H9 (cell line): ENCODE results near the gene MYOCOS. TPM values are rescaled to one million over a fixed set of nuclear protein-coding genes. Genes with fewer than 3 reads are reported as not detected.

Experiments
- DNase-seq: peaks from one replicate; pipeline ENCODE4 v3.0.0-alpha.2; 2017
- H2AFZ ChIP-seq: one replicate; pipeline ENCODE4 v1.6.1; 2013; ENCODE audit warnings: mild to moderate bottlenecking, low read length, control low read depth, moderate library complexity
- H2AK5ac ChIP-seq: 2 replicates; pipeline ENCODE4 v1.6.1; 2013; ENCODE audit warnings: low read length, control low read depth, mixed read lengths; ENCODE audit not compliant: insufficient read length
- H2BK120ac ChIP-seq: one replicate; pipeline ENCODE4 v1.6.1; 2013; ENCODE audit warnings: low read depth, mild to moderate bottlenecking, low read length, control low read depth, inconsistent platforms; ENCODE audit not compliant: poor library complexity, severe bottlenecking
- H2BK12ac ChIP-seq: 2 replicates; pipeline ENCODE4 v1.6.1; 2013; ENCODE audit warnings: low read length, control low read depth, mixed read lengths, low read depth; ENCODE audit not compliant: insufficient read length
- H2BK15ac ChIP-seq: 2 replicates; pipeline ENCODE4 v1.6.1; 2013; ENCODE audit warnings: low read depth, low read length, control low read depth
- H2BK20ac ChIP-seq: one replicate; pipeline ENCODE4 v1.6.1; 2013; ENCODE audit warnings: low read depth, mild to moderate bottlenecking, low read length, control low read depth, inconsistent platforms; ENCODE audit not compliant: poor library complexity, severe bottlenecking
- H2BK5ac ChIP-seq: 2 replicates; pipeline ENCODE4 v1.6.1; 2013; ENCODE audit warnings: low read length, control low read depth, mixed read lengths; ENCODE audit not compliant: insufficient read length
- H3K14ac ChIP-seq: 2 replicates; pipeline ENCODE4 v1.6.1; 2013; ENCODE audit warnings: low read length, control low read depth; ENCODE audit not compliant: insufficient read depth
- H3K18ac ChIP-seq: 2 replicates; pipeline ENCODE4 v1.6.1; 2013; ENCODE audit warnings: low read depth, mild to moderate bottlenecking, mixed read lengths, low read length, control low read depth; ENCODE audit not compliant: insufficient read length
- H3K23ac ChIP-seq: 2 replicates; pipeline ENCODE4 v1.6.1; 2013; ENCODE audit warnings: low read length, control low read depth, mixed read lengths, low read depth; ENCODE audit not compliant: insufficient read length
- H3K23me2 ChIP-seq: 2 replicates; pipeline ENCODE4 v1.6.1; 2013; ENCODE audit warnings: low read depth, mild to moderate bottlenecking, mixed read lengths, low read length, control low read depth; ENCODE audit not compliant: insufficient read length, poor library complexity, severe bottlenecking
- H3K27ac ChIP-seq: 2 replicates; pipeline ENCODE4 v1.5.1; 2013; ENCODE audit warnings: low read length, control low read depth, mixed read lengths, low read depth; ENCODE audit not compliant: insufficient read length
- H3K27me3 ChIP-seq: 2 replicates; pipeline ENCODE4 v1.6.1; 2013; ENCODE audit warnings: low read length, control low read depth, inconsistent platforms; ENCODE audit not compliant: insufficient read depth
- H3K4ac ChIP-seq: 2 replicates; pipeline ENCODE4 v1.6.1; 2013; ENCODE audit warnings: low read depth, mild to moderate bottlenecking, control low read depth, inconsistent platforms, low read length, moderate library complexity
- H3K4me1 ChIP-seq: 2 replicates; pipeline ENCODE4 v1.6.1; 2013; ENCODE audit warnings: low read length, control low read depth, inconsistent platforms; ENCODE audit not compliant: insufficient read depth
- H3K4me2 ChIP-seq: 2 replicates; pipeline ENCODE4 v1.6.1; 2013; ENCODE audit warnings: low read length, control low read depth, mixed read lengths; ENCODE audit not compliant: insufficient read length, insufficient read depth
- H3K56ac ChIP-seq: 2 replicates; pipeline ENCODE4 v1.6.1; 2013; ENCODE audit warnings: low read depth, mild to moderate bottlenecking, mixed read lengths, low read length, control low read depth; ENCODE audit not compliant: insufficient read length
- H3K79me1 ChIP-seq: 2 replicates; pipeline ENCODE4 v1.6.1; 2013; ENCODE audit warnings: low read depth, mild to moderate bottlenecking, moderate library complexity, low read length, control low read depth, inconsistent platforms; ENCODE audit not compliant: insufficient read depth, poor library complexity, severe bottlenecking
- H3K79me2 ChIP-seq: 2 replicates; pipeline ENCODE4 v1.6.1; 2013; ENCODE audit warnings: low read length, control low read depth, inconsistent platforms; ENCODE audit not compliant: insufficient read depth
- H3K9ac ChIP-seq: 2 replicates; pipeline ENCODE4 v1.6.1; 2013; ENCODE audit warnings: low read length, control low read depth, mixed read lengths; ENCODE audit not compliant: insufficient read length; ENCODE audit errors: extremely low read depth
- H3K9me3 ChIP-seq: one replicate; pipeline ENCODE4 v1.6.1; 2013; ENCODE audit warnings: low read depth, low read length, inconsistent platforms; ENCODE audit not compliant: control insufficient read depth
- H3T11ph ChIP-seq: one replicate; pipeline ENCODE4 v1.6.1; 2013; ENCODE audit warnings: mild to moderate bottlenecking, low read length, control low read depth, inconsistent platforms
- H4K20me1 ChIP-seq: one replicate; pipeline ENCODE4 v1.6.1; 2013; ENCODE audit not compliant: control insufficient read depth, insufficient read length, insufficient read depth
- H4K5ac ChIP-seq: 2 replicates; pipeline ENCODE4 v1.6.1; 2013; ENCODE audit warnings: low read depth, mild to moderate bottlenecking, mixed read lengths, low read length, control low read depth; ENCODE audit not compliant: insufficient read length
- H4K8ac ChIP-seq: replicated peaks from 2 replicates; pipeline ENCODE4 v1.6.1; 2013; ENCODE audit warnings: low read length, control low read depth, mixed read lengths, low read depth; ENCODE audit not compliant: insufficient read length
- H4K91ac ChIP-seq: 2 replicates; pipeline ENCODE4 v1.6.1; 2013; ENCODE audit warnings: low read depth, mild to moderate bottlenecking, moderate library complexity, mixed read lengths, low read length, control low read depth; ENCODE audit not compliant: insufficient read length
- H3K27ac Mint-ChIP-seq, 3 experiments: 2 replicates in 2 of 3; 3 replicates in 1 of 3; pipeline ENCODE4 v1.8.0; 2020 to 2021; ENCODE audit warnings: mixed read lengths in 3 of 3, mild to moderate bottlenecking in 1 of 3, moderate library complexity in 1 of 3
- H3K27me3 Mint-ChIP-seq: 2 replicates; pipeline ENCODE4 v1.8.0; 2021; ENCODE audit warnings: low read depth, mild to moderate bottlenecking, moderate library complexity, mixed read lengths
- H3K36me3 Mint-ChIP-seq, 3 experiments: 2 replicates in 2 of 3; 3 replicates in 1 of 3; pipeline ENCODE4 v1.8.0; 2020 to 2021; ENCODE audit warnings: low read depth in 3 of 3, mixed read lengths in 3 of 3; ENCODE audit not compliant: insufficient read depth in 1 of 3
- H3K4me1 Mint-ChIP-seq, 2 experiments: 2 replicates each; pipeline ENCODE4 v1.8.0; 2020; ENCODE audit warnings: mixed read lengths in 2 of 2
- H3K4me3 Mint-ChIP-seq, 2 experiments: 2 replicates in 1 of 2; 3 replicates in 1 of 2; pipeline ENCODE4 v1.8.0; 2020 to 2021; ENCODE audit warnings: mild to moderate bottlenecking in 2 of 2, mixed read lengths in 2 of 2, moderate library complexity in 1 of 2
- H3K9me3 Mint-ChIP-seq, 2 experiments: 2 replicates in 1 of 2; 3 replicates in 1 of 2; pipeline ENCODE4 v1.8.0; 2020; ENCODE audit warnings: mild to moderate bottlenecking in 2 of 2, mixed read lengths in 2 of 2, moderate library complexity in 1 of 2
- WGBS: extraction: QIAGEN DNeasy Blood & Tissue Kit; methylation state at CpG from one replicate; pipeline ENCODE4 v1.1.7; 2013; ENCODE audit warnings: missing lambda C conversion rate, low lambda C conversion rate, mixed read lengths; ENCODE audit not compliant: insufficient read length; ENCODE audit errors: extremely low coverage; 5-methylcytosine and 5-hydroxymethylcytosine counted together
- total RNA-seq: library from RNA; stranded (reverse); gene quantifications from 2 replicates; pipeline ENCODE4 v1.2.1, GENCODE V29; 2021
- TF ChIP-seq, protein P1 (sequence below): fragments of 200-600 bp; sonication (generic); conservative IDR thresholded peaks from 3 replicates; pipeline ENCODE4 v1.8.0; 2021; ENCODE audit warnings: antibody characterized with exemption, mild to moderate bottlenecking

Gene MYOCOS
- total RNA-seq, 1 experiment from 2014 or later, result 0.13 TPM

GRCh38 chr1:171625225-171625624 lies 3.2 kb downstream of the MYOCOS start:
- no peak overlapping the region for H3K27ac Mint-ChIP-seq
- Histone ChIP-seq H2AFZ (no peak overlapping the region), H4K91ac (no peak overlapping the region), H4K20me1 (no peaks in the 10 kb centered on the region), H2BK5ac (no peak overlapping the region), H3K56ac (no peak overlapping the region), H2BK12ac (no peak overlapping the region), H3K79me1 (no peaks in the 10 kb centered on the region), H3K18ac (no peak overlapping the region), H3K23ac (no peak overlapping the region), H3K27me3 (no peaks in the 10 kb centered on the region), H2BK15ac (no peak overlapping the region), H3K4ac (no peak overlapping the region), H2AK5ac (no peak overlapping the region), H3K23me2 (no peaks in the 10 kb centered on the region), H3K9ac (no peak overlapping the region), H2BK20ac (no peak overlapping the region), H2BK120ac (no peak overlapping the region), H3T11ph (no peak overlapping the region), H3K14ac (no peak overlapping the region), H4K5ac (no peak overlapping the region), H3K27ac (no peak overlapping the region), H3K9me3 (no peaks in the 10 kb centered on the region), H3K79me2 (no peaks in the 10 kb centered on the region), H4K8ac (no peak overlapping the region), H3K4me1 (peaks cover 5% of the 10 kb centered on the region; the same call in 1 of the 2 replicates), H3K4me2 (no peak overlapping the region)
- no peak overlapping the region; a peak in 1 of 5 replicates for H3K4me3 Mint-ChIP-seq
- DNase-seq, result no peak
- H3K36me3 Mint-ChIP-seq, result no peaks in the 10 kb centered on the region
- TF ChIP-seq, protein P1, sequence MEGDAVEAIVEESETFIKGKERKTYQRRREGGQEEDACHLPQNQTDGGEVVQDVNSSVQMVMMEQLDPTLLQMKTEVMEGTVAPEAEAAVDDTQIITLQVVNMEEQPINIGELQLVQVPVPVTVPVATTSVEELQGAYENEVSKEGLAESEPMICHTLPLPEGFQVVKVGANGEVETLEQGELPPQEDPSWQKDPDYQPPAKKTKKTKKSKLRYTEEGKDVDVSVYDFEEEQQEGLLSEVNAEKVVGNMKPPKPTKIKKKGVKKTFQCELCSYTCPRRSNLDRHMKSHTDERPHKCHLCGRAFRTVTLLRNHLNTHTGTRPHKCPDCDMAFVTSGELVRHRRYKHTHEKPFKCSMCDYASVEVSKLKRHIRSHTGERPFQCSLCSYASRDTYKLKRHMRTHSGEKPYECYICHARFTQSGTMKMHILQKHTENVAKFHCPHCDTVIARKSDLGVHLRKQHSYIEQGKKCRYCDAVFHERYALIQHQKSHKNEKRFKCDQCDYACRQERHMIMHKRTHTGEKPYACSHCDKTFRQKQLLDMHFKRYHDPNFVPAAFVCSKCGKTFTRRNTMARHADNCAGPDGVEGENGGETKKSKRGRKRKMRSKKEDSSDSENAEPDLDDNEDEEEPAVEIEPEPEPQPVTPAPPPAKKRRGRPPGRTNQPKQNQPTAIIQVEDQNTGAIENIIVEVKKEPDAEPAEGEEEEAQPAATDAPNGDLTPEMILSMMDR, result no peak
- no peaks in the 10 kb centered on the region; a peak in 1 of 5 replicates for H3K9me3 Mint-ChIP-seq
- no CpG with 5 or more reads among the region's 1 CpG for WGBS
- H3K4me1 Mint-ChIP-seq, result peaks cover 23 to 27% of the 10 kb centered on the region in 2 experiments
- H3K27me3 Mint-ChIP-seq, result no peaks in the 10 kb centered on the region
